Measurements from ENCODE around the gene RELA. TPM values are rescaled to one million over a fixed set of nuclear protein-coding genes. Genes with fewer than 3 reads are reported as not detected.
"Not testable (repeated sequence)": the region's sequence is repeated elsewhere in the genome, so short reads cannot be mapped to it uniquely, and the experiment has no call there.

RELA gene
- total and polyA plus RNA-seq, 7 experiments from 2014 or later = 54.6 to 303 (median 148) TPM

DNA sequence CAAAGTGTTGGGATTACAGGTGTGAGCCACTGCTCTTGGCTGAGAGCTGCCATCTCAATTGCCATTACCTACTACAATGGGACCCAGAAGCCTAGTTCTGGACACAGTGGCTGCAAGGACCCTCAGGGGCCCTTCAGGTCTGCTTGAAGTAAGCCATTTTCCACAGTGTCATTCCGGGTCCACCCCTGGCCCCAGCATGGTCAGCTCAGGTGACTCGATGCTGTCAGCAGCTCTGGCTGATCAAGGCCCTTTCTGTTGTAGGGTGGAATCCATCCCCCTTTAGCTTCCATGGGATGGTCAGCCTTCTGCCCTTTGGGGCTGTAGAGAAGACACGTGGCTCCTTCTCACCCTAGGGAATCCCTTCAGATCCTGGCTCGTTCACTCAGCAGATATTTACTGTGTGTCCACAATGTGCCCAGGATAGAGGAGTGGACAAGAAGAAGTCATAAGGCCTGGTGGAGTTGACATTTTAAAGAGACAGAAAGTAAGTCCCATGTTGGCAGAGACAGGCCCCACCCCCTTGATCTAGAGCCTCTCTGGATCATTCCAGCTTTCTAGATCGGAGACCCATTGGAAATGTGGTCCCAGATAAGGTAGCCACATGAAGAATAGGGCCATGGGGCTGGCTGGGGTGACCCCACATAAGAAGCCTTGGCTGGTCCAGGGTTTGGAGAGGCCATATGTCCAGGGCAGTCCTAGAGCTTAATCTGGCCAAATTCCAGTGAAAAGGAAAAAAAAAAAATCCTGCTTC is 34.3 kb upstream of the RELA start:
- Mint-ChIP-seq H3K4me1 (peaks cover 0 to 5% (median 1%) of the 10 kb centered on the region in 7 donors), H3K27ac (no peak overlapping the region)

DNA sequence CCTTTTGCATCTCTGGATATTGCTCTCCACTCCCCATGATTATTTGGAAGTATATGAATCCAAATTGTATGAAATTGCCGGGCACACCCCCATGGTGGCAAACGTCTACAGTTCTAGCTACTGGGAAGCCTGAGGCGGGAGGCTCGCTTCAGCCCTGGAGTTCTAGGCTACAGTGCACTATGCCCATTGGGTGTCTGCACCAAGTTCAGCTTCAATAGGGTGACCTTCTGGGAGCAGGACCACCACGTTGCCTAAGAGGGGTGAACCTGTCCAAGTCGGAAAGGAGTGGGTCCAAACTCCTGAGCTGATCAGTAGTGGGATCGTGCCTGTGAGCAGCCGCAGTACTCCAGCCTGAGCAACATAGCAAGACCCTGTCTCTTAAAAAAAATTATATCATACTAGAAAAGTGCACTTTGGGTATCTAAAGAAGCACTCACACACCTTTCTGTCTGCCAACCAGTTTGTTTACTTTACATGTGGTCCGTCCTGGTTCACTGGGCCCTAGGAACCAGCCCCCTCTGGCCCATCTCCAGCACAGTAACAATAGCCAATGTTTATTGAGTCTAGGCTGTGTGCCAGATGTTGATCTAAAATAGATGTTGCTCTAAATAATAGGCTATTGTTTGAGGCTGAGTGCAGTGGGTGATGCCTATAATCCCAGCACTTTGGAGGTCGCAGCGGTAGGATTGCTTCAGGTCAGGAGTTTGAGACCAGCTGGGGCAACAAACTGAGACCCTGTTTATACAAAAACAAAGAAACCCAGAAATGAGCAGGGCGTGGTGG is 32.9 kb upstream of the RELA start:
- CTCF ChIA-PET = interaction anchor here (1.1 kb wide), 1 partner anchor 9 kb away, joined by 4 read pairs; no protein-coding TSS in a partner anchor
- Histone ChIP-seq H3K9me3 (ENCODE audit: control insufficient read depth in 2 of 3, low read length in 3 of 3) (no peaks in the 10 kb centered on the region), H3K4me3 (ENCODE audit: low read length) (no peak overlapping the region), H3K4me1 (ENCODE audit: control insufficient read depth in 2 of 2, insufficient read depth in 2 of 2, low read length in 2 of 2) (no peaks in the 10 kb centered on the region), H3K27me3 (ENCODE audit: control insufficient read depth in 2 of 2, insufficient read depth in 2 of 2, low read length in 2 of 2) (no peaks in the 10 kb centered on the region), H3K36me3 (ENCODE audit: control insufficient read depth in 2 of 3, insufficient read depth in 3 of 3, low read length in 3 of 3) (no peaks in the 10 kb centered on the region), H3K27ac (ENCODE audit: low read depth, low read length) (no peak overlapping the region)
- ATAC-seq (no peak), DNase-seq (no peak)
- H3K4me3 Mint-ChIP-seq = no peak overlapping the region
- no peaks in the 10 kb centered on the region for H3K36me3 Mint-ChIP-seq
- H3K27ac Mint-ChIP-seq = no peak overlapping the region
- H3K4me1 Mint-ChIP-seq = peaks cover 0 to 5% (median 1%) of the 10 kb centered on the region in 7 donors
- POLR2A ChIA-PET = interaction anchor here (0.8 kb wide), 1 partner anchor 81 kb away, joined by 3 read pairs; no protein-coding TSS in a partner anchor
- H3K27me3 Mint-ChIP-seq = peaks cover 0 to 12% (median 0%) of the 10 kb centered on the region in 5 donors
- peaks cover 0 to 4% (median 0%) of the 10 kb centered on the region in 11 donors for H3K9me3 Mint-ChIP-seq
- intact Hi-C loops (cut with micrococcal nuclease) = no loop called here

More for the DNA sequence above, 34.3 kb upstream of the RELA start:
- DNase-seq = no peak
- H3K27me3 ChIP-seq (ENCODE audit: control insufficient read depth in 2 of 2, insufficient read depth in 2 of 2, low read length in 2 of 2) = no peaks in the 10 kb centered on the region
- Mint-ChIP-seq H3K4me3 (no peak overlapping the region), H3K9me3 (peaks cover 0 to 4% (median 0%) of the 10 kb centered on the region in 11 donors), H3K36me3 (no peaks in the 10 kb centered on the region), H3K27me3 (peaks cover 0 to 12% (median 0%) of the 10 kb centered on the region in 5 donors)
- H3K36me3 ChIP-seq (ENCODE audit: control insufficient read depth in 2 of 3, insufficient read depth in 3 of 3, low read length in 3 of 3) = no peaks in the 10 kb centered on the region
- H3K4me1 ChIP-seq (ENCODE audit: control insufficient read depth in 2 of 2, insufficient read depth in 2 of 2, low read length in 2 of 2) = no peaks in the 10 kb centered on the region
- H3K27ac ChIP-seq (ENCODE audit: low read depth, low read length) = no peak overlapping the region
- no peak overlapping the region for H3K4me3 ChIP-seq (ENCODE audit: low read length)
- ATAC-seq = no peak
- ChIA-PET CTCF (interaction anchor here (0.6 to 1.0 kb wide), 2 partner anchors 15 to 311 kb away, joined by 3 to 4 read pairs; partner anchors contain the start of gene KAT5), POLR2A (interaction anchor here (0.6 kb wide), 1 partner anchor 603 kb away, joined by 4 read pairs; no protein-coding TSS in a partner anchor)
- intact Hi-C loops (cut with micrococcal nuclease) = no loop called here
- H3K9me3 ChIP-seq (ENCODE audit: control insufficient read depth in 2 of 3, low read length in 3 of 3) = no peaks in the 10 kb centered on the region

DNA sequence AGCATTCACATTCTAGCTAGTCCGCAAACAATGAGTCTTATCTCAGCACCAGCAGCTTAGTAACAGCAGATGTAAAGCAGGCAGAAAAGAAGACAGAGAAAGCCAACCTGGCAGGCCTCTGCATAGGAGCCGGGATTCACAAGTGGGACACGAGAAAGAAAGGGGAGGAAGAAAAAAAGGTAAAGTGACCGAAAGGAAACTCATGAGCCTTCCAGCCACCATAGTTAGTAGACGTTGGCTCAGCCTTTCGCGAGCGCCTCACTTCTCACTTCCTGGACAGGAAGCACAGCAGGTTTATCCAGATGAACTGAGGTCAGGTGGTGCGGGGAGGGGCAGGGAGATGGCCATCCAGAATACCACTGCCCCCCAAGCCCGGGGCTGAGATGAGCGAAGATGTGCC is 29.7 kb upstream of the RELA start:
- Mint-ChIP-seq H3K36me3 (no peaks in the 10 kb centered on the region), H3K4me1 (peaks cover 0 to 4% (median 0%) of the 10 kb centered on the region in 7 donors), H3K27me3 (peaks cover 0 to 3% (median 0%) of the 10 kb centered on the region in 5 donors), H3K27ac (no peak overlapping the region), H3K4me3 (no peak overlapping the region), H3K9me3 (no peaks in the 10 kb centered on the region)
- Histone ChIP-seq H3K4me1 (ENCODE audit: control insufficient read depth in 2 of 2, insufficient read depth in 2 of 2, low read length in 2 of 2) (no peaks in the 10 kb centered on the region), H3K27ac (ENCODE audit: low read depth, low read length) (no peak overlapping the region), H3K36me3 (ENCODE audit: control insufficient read depth in 2 of 3, insufficient read depth in 3 of 3, low read length in 3 of 3) (no peaks in the 10 kb centered on the region), H3K27me3 (ENCODE audit: control insufficient read depth in 2 of 2, insufficient read depth in 2 of 2, low read length in 2 of 2) (no peaks in the 10 kb centered on the region), H3K9me3 (ENCODE audit: control insufficient read depth in 2 of 3, low read length in 3 of 3) (no peaks in the 10 kb centered on the region), H3K4me3 (ENCODE audit: low read length) (no peak overlapping the region)
- ChIA-PET CTCF (interaction anchor here (0.6 to 1.0 kb wide), 2 partner anchors 14 to 32 kb away, joined by 4 to 5 read pairs; no protein-coding TSS in a partner anchor), POLR2A (interaction anchor here (0.6 kb wide), 1 partner anchor 123 kb away, joined by 3 read pairs; no protein-coding TSS in a partner anchor)
- no peak for ATAC-seq
- DNase-seq = no peak
- intact Hi-C loops (cut with micrococcal nuclease) = no loop called here

DNA sequence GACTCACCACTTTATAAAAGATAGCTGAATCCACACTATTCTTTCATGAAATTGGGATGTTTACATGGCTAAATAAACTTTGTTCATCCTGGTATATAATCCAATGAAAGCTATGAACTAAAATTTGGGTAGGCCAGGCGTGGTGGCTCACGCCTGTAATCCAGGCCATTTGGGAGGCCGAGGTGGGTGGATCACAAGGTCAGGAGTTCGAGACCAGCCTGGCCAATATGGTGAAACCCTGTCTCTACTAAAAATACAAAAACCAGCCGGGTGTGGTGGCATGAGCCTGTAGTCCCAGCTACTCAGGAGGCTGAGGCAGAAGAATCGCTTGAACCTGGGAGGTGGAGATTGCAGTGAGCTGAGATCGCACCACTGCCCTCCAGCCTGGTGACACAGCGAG is 29.1 kb upstream of the RELA start:
- H3K9me3 Mint-ChIP-seq; H3K27me3 ChIP-seq (ENCODE audit: control insufficient read depth in 2 of 2, insufficient read depth in 2 of 2, low read length in 2 of 2); DNase-seq; H3K4me3 ChIP-seq (ENCODE audit: low read length); H3K36me3 ChIP-seq (ENCODE audit: control insufficient read depth in 2 of 3, insufficient read depth in 3 of 3, low read length in 3 of 3); H3K27ac ChIP-seq (ENCODE audit: low read depth, low read length); ATAC-seq; H3K9me3 ChIP-seq (ENCODE audit: control insufficient read depth in 2 of 3, low read length in 3 of 3); H3K36me3 Mint-ChIP-seq; H3K4me3 Mint-ChIP-seq; H3K27ac Mint-ChIP-seq; H3K4me1 Mint-ChIP-seq; intact Hi-C loops (cut with micrococcal nuclease); H3K27me3 Mint-ChIP-seq; H3K4me1 ChIP-seq (ENCODE audit: control insufficient read depth in 2 of 2, insufficient read depth in 2 of 2, low read length in 2 of 2): not testable (repeated sequence)
- ChIA-PET POLR2A (interaction anchor here (0.6 kb wide), 1 partner anchor 124 kb away, joined by 3 read pairs; no protein-coding TSS in a partner anchor), CTCF (interaction anchor here (0.6 to 1.0 kb wide), 2 partner anchors 14 to 33 kb away, joined by 4 to 5 read pairs; no protein-coding TSS in a partner anchor)

DNA sequence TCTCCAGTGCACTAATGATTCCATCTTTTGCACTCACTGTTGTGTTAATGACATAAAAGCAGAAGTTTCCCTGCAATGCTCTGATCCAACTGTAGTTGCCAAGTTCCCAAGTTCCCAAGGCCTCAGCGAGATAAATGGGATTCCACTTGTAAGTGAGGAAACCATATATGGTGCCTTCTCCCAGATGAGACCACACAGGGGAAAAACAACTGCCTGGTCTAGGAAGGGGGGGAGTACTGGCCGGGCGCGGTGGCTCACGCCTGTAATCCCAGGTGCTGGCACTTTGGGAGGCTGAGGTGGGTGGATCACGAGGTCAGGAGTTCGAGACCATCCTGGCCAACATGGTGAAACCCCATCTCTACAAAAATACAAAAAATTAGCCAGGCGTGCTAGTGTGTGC is 23.3 kb upstream of the RELA start:
- Histone ChIP-seq H3K27me3 (ENCODE audit: control insufficient read depth in 2 of 2, insufficient read depth in 2 of 2, low read length in 2 of 2) (no peaks in the 10 kb centered on the region), H3K27ac (ENCODE audit: low read depth, low read length) (no peak overlapping the region), H3K9me3 (ENCODE audit: control insufficient read depth in 2 of 3, low read length in 3 of 3) (no peaks in the 10 kb centered on the region), H3K4me1 (ENCODE audit: control insufficient read depth in 2 of 2, insufficient read depth in 2 of 2, low read length in 2 of 2) (no peaks in the 10 kb centered on the region), H3K36me3 (ENCODE audit: control insufficient read depth in 2 of 3, insufficient read depth in 3 of 3, low read length in 3 of 3) (no peaks in the 10 kb centered on the region), H3K4me3 (ENCODE audit: low read length) (no peak overlapping the region)
- H3K36me3 Mint-ChIP-seq = no peaks in the 10 kb centered on the region
- H3K4me3 Mint-ChIP-seq = no peak overlapping the region
- ATAC-seq (no peak), DNase-seq (no peak)
- ChIA-PET POLR2A (no interaction called here), CTCF (interaction anchor here (1.8 kb wide), 1 partner anchor 25 kb away, joined by 7 read pairs; no protein-coding TSS in a partner anchor)
- peaks cover 0 to 2% (median 0%) of the 10 kb centered on the region in 11 donors for H3K9me3 Mint-ChIP-seq
- H3K4me1 Mint-ChIP-seq = no peaks in the 10 kb centered on the region
- H3K27ac Mint-ChIP-seq = no peak overlapping the region
- peaks cover 0 to 27% (median 0%) of the 10 kb centered on the region in 5 donors for H3K27me3 Mint-ChIP-seq
- intact Hi-C loops (cut with micrococcal nuclease) = no loop called here

DNA sequence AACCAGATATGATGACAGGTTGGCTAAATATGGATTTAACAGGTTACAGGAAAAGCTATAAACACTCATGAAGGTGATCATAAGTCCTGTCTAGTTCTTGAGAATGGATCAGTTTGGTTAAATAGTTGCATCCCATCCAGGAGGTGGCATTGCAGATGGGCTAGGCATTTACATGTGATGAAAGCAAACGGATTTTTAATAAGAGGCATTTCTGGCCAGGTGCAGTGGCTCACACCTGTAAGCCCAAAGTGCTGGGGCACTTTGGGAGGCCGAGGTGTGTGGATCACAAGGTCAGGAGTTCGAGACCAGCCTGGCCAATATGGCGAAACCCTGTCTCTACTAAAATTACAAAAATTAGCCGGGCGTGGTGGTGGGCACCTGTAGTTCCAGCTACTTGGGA is 20.8 kb upstream of the RELA start:
- intact Hi-C loops (cut with micrococcal nuclease) = not testable (repeated sequence)
- CTCF ChIA-PET = interaction anchor here (0.6 kb wide), 1 partner anchor 97 kb away, joined by 3 read pairs; no protein-coding TSS in a partner anchor

More for the DNA sequence above, 20.8 kb upstream of the RELA start:
- H3K27ac Mint-ChIP-seq; H3K27me3 ChIP-seq (ENCODE audit: control insufficient read depth in 2 of 2, insufficient read depth in 2 of 2, low read length in 2 of 2); POLR2A ChIA-PET; H3K9me3 Mint-ChIP-seq; DNase-seq; H3K36me3 Mint-ChIP-seq; ATAC-seq; H3K4me1 ChIP-seq (ENCODE audit: control insufficient read depth in 2 of 2, insufficient read depth in 2 of 2, low read length in 2 of 2); H3K9me3 ChIP-seq (ENCODE audit: control insufficient read depth in 2 of 3, low read length in 3 of 3); H3K4me1 Mint-ChIP-seq; H3K4me3 ChIP-seq (ENCODE audit: low read length); H3K27ac ChIP-seq (ENCODE audit: low read depth, low read length); H3K4me3 Mint-ChIP-seq; H3K36me3 ChIP-seq (ENCODE audit: control insufficient read depth in 2 of 3, insufficient read depth in 3 of 3, low read length in 3 of 3): not testable (repeated sequence)
- peaks cover 0 to 24% (median 0%) of the 10 kb centered on the region in 5 donors for H3K27me3 Mint-ChIP-seq
